ENCODE data around the gene NLRP9. TPM values are rescaled to one million over a fixed set of nuclear protein-coding genes. Genes with fewer than 3 reads are reported as not detected.

NLRP9 gene
- total and polyA plus RNA-seq, 2 donors (not counting 1 experiment from before 2014, with no cell fraction given), result not detected

DNA sequence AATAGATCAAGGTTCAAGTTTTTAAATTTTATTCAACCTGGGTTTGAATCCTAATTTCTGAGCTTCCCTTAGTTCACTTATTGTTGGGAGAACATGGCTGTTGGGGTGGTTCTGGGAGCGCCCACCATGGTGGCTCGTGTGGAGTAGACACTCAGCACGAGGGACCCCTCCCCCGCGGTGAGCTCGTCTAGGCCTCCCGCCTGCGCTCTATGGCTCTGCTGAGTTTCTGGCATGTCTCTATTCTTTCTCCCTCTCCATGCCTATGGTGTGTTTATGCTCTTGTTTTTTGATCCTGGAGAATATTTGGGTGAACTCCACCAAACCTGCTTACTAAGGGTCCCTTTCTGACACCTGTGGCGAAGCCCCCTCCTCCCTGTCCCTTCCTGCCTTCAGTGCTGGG, 64.7 kb downstream of the NLRP9 start:
- H3K9ac ChIP-seq (ENCODE audit: insufficient read depth, low read length), result no peak overlapping the region
- peaks cover 6% of the 10 kb centered on the region for H3K4me1 ChIP-seq (ENCODE audit: control insufficient read depth, extremely low read depth, insufficient read depth, low read length)
- H3K9me3 ChIP-seq (ENCODE audit: control insufficient read depth, insufficient read depth, low read depth, low read length), result no peaks in the 10 kb centered on the region
- H3K27ac ChIP-seq (ENCODE audit: insufficient read depth, low read length), result peak overlapping the region; percentile 32
- peaks cover 4% of the 10 kb centered on the region for H4K20me1 ChIP-seq (ENCODE audit: control insufficient read depth, extremely low read depth, insufficient read depth, low read length)
- H3K27me3 ChIP-seq (ENCODE audit: control insufficient read depth, insufficient read depth, low read length), result no peaks in the 10 kb centered on the region
- no peak overlapping the region for H3K4me2 ChIP-seq (ENCODE audit: extremely low read depth, insufficient read depth, low read length)
- H3K79me2 ChIP-seq (ENCODE audit: control insufficient read depth, insufficient read depth, low read length), result peaks cover 80% of the 10 kb centered on the region
- H3K36me3 ChIP-seq (ENCODE audit: control insufficient read depth, insufficient read depth, low read length), result peaks cover 26% of the 10 kb centered on the region
- TF ChIP-seq, protein P1, sequence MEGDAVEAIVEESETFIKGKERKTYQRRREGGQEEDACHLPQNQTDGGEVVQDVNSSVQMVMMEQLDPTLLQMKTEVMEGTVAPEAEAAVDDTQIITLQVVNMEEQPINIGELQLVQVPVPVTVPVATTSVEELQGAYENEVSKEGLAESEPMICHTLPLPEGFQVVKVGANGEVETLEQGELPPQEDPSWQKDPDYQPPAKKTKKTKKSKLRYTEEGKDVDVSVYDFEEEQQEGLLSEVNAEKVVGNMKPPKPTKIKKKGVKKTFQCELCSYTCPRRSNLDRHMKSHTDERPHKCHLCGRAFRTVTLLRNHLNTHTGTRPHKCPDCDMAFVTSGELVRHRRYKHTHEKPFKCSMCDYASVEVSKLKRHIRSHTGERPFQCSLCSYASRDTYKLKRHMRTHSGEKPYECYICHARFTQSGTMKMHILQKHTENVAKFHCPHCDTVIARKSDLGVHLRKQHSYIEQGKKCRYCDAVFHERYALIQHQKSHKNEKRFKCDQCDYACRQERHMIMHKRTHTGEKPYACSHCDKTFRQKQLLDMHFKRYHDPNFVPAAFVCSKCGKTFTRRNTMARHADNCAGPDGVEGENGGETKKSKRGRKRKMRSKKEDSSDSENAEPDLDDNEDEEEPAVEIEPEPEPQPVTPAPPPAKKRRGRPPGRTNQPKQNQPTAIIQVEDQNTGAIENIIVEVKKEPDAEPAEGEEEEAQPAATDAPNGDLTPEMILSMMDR (conservative IDR thresholded peaks at IDR 0.05 in 1 of 2, IDR thresholded peaks at IDR 0.05 in 1 of 2; ENCODE audit: low read depth in 1 of 2, low read length in 2 of 2), result no peak
- no peak for TF ChIP-seq EZH2 (IDR thresholded peaks at IDR 0.05; ENCODE audit: low read length, missing control alignments)
- DNase-seq (ENCODE audit: low read depth in 2 of 2), result no peak
- no peak overlapping the region for H2AFZ ChIP-seq (ENCODE audit: low read length)
- H3K4me3 ChIP-seq (replicated peaks in 1 of 4; ENCODE audit: control extremely low read depth in 1 of 4, insufficient read depth in 1 of 4, low read depth in 3 of 4, low read length in 4 of 4), result no peak overlapping the region

DNA sequence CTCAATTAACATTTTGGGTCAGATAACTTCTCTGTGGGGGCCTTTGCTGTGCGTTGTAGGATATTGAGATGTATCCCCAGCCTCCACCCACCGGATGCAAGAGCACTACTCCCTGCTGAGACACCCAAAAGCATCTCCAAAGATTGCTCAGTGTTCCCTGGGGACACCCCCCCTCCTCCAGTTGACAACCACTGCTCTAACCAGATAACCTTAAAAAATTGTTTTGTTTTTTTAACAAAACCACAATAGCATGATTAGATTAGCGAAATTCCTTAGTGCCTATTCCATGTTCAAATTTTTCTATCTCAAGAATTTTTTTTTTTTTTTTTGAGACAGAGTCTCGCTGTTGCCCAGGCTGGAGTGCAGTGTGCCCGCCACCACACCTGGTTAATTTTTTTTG, 65.8 kb downstream of the NLRP9 start:
- H3K4me2 ChIP-seq (ENCODE audit: extremely low read depth, insufficient read depth, low read length), result no peak overlapping the region
- H2AFZ ChIP-seq (ENCODE audit: low read length), result no peak overlapping the region
- TF ChIP-seq EZH2 (IDR thresholded peaks at IDR 0.05; ENCODE audit: low read length, missing control alignments), result no peak
- TF ChIP-seq, protein P1 (conservative IDR thresholded peaks at IDR 0.05 in 1 of 2, IDR thresholded peaks at IDR 0.05 in 1 of 2; ENCODE audit: low read depth in 1 of 2, low read length in 2 of 2), result no peak
- H3K27ac ChIP-seq (ENCODE audit: insufficient read depth, low read length), result no peak overlapping the region
- H3K36me3 ChIP-seq (ENCODE audit: control insufficient read depth, insufficient read depth, low read length), result peaks cover 29% of the 10 kb centered on the region
- no peak overlapping the region for H3K4me3 ChIP-seq (replicated peaks in 1 of 4; ENCODE audit: control extremely low read depth in 1 of 4, insufficient read depth in 1 of 4, low read depth in 3 of 4, low read length in 4 of 4)
- DNase-seq (ENCODE audit: low read depth in 2 of 2), result peak in 1 of 2 donors; percentile 30
- H3K9ac ChIP-seq (ENCODE audit: insufficient read depth, low read length), result no peak overlapping the region
- H3K79me2 ChIP-seq (ENCODE audit: control insufficient read depth, insufficient read depth, low read length), result peaks cover 76% of the 10 kb centered on the region
- peaks cover 4% of the 10 kb centered on the region for H4K20me1 ChIP-seq (ENCODE audit: control insufficient read depth, extremely low read depth, insufficient read depth, low read length)
- H3K9me3 ChIP-seq (ENCODE audit: control insufficient read depth, insufficient read depth, low read depth, low read length), result no peaks in the 10 kb centered on the region
- H3K27me3 ChIP-seq (ENCODE audit: control insufficient read depth, insufficient read depth, low read length), result no peaks in the 10 kb centered on the region
- H3K4me1 ChIP-seq (ENCODE audit: control insufficient read depth, extremely low read depth, insufficient read depth, low read length), result peaks cover 6% of the 10 kb centered on the region

DNA sequence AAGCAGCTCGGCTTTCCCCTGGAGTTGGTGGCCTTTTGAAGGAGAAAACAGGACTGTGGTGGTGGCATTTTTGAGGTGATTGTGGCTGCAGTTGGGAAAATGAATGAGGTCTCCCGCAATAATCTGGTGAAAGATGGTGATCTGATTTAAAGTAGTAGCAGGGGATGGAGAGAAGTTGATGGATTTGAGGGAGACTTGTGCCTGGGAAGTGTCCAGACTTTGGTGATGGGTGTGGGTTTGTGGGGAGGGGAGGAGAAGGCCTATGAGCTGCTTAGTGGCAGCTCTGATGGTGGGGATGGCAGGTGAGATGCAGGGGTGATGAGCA, 67.2 kb downstream of the NLRP9 start:
- H3K4me1 ChIP-seq (ENCODE audit: control insufficient read depth, extremely low read depth, insufficient read depth, low read length), result no peaks in the 10 kb centered on the region
- no peak for DNase-seq (ENCODE audit: low read depth in 2 of 2)
- no peaks in the 10 kb centered on the region for H3K9me3 ChIP-seq (ENCODE audit: control insufficient read depth, insufficient read depth, low read depth, low read length)
- no peak overlapping the region for H3K9ac ChIP-seq (ENCODE audit: insufficient read depth, low read length)
- H3K4me2 ChIP-seq (ENCODE audit: extremely low read depth, insufficient read depth, low read length), result no peak overlapping the region
- no peak overlapping the region for H3K4me3 ChIP-seq (replicated peaks in 1 of 4; ENCODE audit: control extremely low read depth in 1 of 4, insufficient read depth in 1 of 4, low read depth in 3 of 4, low read length in 4 of 4)
- peaks cover 41% of the 10 kb centered on the region for H3K36me3 ChIP-seq (ENCODE audit: control insufficient read depth, insufficient read depth, low read length)
- no peak overlapping the region for H2AFZ ChIP-seq (ENCODE audit: low read length)
- H3K27ac ChIP-seq (ENCODE audit: insufficient read depth, low read length), result no peak overlapping the region
- H3K27me3 ChIP-seq (ENCODE audit: control insufficient read depth, insufficient read depth, low read length), result no peaks in the 10 kb centered on the region
- peaks cover 76% of the 10 kb centered on the region for H3K79me2 ChIP-seq (ENCODE audit: control insufficient read depth, insufficient read depth, low read length)
- H4K20me1 ChIP-seq (ENCODE audit: control insufficient read depth, extremely low read depth, insufficient read depth, low read length), result peaks cover 4% of the 10 kb centered on the region
- TF ChIP-seq EZH2 (IDR thresholded peaks at IDR 0.05; ENCODE audit: low read length, missing control alignments), result no peak
- TF ChIP-seq, protein P1 (conservative IDR thresholded peaks at IDR 0.05 in 1 of 2, IDR thresholded peaks at IDR 0.05 in 1 of 2; ENCODE audit: low read depth in 1 of 2, low read length in 2 of 2), result no peak

Measured in fibroblast of lung (primary cell).